Daoy (cell line): ENCODE results near the gene TRIM8. TPM values are rescaled to one million over a fixed set of nuclear protein-coding genes. Genes with fewer than 3 reads are reported as not detected.
A peak's percentile ranks its signal among the peaks of the same experiment; 100 is the strongest.
"Not testable (repeated sequence)": the region's sequence is repeated elsewhere in the genome, so short reads cannot be mapped to it uniquely, and the experiment has no call there.

ENCODE experiments used
- DNase-seq: peaks from one replicate; pipeline ENCODE4 v3.0.0-alpha.2; 2015; ENCODE audit warnings: low read depth
- total RNA-seq: library from RNA; depleted of rRNA; stranded (reverse); fragments of >200 nt; shearing (Covaris generic); gene quantifications from 2 replicates; pipeline ENCODE4 v1.2.3, GENCODE V29; 2014

TRIM8 gene
- total RNA-seq, 1 experiment from 2014 or later = 39.8 TPM

DNA sequence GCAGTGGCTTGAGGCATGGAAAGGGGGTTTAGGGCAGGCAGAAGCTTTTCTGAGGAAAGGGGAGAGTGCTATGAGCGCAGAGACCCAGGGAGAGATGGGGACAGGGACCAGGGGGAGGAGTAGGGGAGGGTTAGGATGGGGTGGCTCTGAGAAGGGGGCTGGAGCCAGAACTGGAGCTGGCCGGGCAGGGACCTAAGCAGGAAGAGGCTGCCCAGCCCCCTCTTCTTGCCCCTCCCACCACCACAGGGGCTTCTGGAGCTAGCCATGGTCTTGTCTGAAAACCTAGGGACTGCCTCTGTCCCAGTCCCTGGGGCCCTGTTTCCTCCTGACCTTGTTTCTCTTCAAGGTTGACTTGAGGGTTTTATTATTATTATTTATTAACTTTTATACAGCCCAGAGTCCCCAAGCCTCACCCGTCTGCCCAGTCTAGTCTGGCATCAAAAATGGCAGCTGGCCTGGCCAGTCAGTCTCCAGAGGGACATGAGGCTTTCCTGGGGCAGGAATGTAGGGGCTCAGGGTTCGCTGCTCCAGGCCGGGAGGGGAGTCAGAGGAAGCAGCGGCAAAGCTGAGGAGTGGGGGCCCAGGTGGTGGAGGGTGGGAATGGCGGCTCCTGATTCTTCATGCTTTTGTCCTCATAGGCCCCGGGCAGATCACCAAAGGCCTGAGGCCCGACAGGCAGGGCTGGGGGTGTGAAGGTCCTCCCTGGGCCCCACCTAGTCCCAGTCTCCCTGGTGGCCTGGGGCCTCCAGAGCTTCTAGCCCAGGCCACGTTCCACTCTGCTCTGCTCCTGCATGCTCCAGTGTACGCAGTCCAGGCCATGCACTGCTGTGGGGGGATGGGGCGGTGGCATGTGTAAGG lies 5.7 kb downstream of the TRIM8 start:
- DNase-seq = no peak

DNA sequence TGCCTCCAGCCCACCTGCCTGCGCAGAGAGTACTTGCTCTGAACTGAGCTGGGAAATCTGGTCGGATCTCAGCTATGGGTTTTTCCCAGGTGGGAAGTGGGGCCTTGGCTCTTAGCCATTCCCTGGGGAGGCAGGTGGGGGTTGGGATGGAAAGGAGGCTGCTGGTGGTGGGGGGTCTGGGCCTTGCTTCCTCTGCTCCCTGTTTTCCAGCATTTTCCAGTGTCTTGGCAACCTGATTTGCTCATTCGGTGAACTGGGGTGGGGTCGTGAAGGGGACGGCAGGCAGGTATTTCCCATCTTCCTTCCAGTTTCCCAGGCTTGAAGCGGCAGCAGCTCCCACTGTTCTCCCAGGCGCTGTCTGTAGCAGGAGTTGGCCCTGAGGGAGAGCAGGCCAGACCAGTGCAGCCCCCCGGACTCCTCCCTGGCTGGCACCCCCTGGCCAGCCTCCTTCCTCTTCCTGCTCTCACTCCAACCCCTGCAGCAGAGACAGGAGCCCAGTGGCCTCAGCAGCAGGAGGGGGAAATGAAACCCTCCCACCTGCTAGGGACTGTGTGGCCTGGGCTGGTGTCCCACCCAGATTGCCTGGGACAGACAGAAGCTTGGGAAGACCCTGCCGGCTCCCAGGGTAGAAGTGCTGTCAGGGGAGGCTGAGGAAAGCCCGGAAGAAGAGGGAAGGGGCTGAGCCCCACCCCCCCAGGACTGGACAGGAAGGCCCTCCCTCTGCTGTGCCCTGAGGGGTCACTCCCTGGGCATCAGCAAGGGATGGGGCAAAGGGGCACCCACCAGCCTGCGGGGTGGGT lies 6.6 kb downstream of the TRIM8 start:
- DNase-seq = no peak

DNA sequence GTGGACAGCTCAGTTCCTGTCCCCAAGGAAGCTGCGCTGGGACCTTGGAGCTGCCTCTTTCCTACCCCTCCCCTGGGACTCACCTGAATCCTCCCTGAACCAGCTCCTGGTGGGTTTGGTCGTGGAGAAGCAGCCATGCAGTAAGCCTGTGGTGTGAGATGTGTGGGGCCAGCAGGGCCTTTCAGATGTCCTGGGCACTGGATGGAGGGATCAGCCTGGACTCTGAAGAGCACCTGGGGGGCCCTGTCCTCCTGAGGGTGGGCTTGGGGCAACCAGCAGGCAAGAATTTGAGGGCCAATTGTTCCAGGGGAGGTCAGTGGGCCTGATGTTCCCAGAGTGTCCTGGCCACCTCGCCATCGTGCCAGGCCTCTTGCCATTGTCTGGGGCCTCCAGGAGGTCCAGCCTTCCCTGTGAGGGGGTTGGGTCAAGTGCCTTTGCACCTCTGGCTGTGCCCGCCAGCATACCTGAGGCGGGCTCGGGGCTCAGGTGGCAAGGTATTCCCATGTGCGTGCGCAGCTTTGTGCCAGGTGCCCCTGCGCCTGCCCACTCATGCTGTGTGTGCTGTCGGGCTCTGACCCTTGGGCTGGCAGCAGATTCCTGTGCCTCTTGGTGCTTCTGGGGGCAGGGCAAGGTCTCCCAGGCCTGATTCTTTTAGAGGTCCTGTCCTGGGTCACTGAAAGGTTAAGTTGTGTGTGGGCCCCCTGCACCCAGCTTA lies 7.3 kb downstream of the TRIM8 start:
- DNase-seq = no peak

DNA sequence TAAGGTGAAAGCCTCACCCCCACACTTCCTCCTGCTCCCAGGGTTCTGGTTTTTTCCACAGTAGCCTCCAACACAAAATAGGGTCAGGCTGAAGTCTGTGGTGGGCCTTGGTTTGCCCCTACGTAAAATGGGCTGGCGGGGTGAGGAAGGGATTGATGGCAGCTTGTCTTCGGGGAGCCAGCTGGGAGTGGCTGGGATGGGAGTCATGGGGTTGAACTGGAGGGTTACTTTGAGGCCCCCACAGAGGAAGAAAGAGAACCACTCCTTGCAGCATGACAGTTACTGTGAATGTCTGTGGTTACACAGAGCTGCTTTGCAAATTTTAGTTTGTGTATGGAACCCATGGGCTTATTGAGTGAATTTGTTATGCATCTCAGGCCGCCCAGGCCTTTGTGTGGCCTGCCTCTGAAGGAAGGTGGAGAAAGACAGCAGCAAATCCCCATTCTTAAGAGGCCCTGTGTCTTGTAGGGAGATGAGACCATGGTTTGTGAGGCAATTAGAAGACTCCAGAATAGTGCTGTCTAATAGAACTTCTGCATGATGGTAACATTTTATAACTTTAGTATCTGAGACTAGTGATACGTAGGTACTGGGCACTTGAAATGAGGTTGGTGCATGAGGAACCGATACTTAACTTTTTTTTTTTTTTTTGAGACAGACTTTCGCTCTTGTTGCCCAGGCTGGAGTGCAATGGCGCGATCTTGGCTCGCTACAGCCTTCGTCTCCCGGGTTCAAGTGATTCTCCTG lies 8.1 kb downstream of the TRIM8 start:
- DNase-seq = no peak

DNA sequence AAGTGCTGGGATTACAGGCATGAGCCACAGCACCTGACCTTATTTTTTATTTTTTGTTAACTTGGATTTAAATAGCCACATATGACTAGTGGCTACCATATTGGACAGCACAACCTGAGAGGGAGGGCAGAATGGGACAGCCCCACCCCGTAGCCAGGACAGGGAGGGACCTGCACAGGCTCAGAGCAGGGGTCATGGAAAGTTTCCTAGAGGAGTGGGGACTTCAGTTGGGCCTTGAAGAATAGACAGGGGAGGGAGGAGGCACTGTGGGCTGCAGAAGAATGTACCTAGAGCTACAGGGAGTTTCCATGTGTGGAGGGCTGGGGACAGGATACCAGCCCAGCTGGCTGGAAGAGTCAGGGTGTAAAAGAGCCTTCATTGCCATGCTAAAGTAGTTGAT lies 8.8 kb downstream of the TRIM8 start:
- DNase-seq = no peak

DNA sequence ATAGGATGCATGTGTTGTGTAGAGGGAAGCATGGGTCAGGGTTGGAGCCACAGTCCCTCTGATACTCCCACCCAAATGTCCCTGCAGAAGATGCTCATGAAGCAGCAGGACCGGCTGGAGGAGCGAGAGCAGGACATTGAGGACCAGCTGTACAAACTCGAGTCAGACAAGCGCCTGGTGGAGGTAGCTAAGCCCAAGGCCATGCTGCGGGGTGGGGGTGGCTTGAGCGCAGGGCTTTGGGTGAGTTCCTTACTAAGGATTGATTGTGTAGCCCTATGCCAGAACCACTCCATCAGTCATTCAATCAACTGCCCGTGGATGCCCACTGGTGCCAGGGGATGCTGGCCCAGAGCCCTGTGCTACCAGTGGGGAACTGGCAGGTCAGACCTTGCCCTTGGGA lies 10.3 kb downstream of the TRIM8 start:
- no peak for DNase-seq

DNA sequence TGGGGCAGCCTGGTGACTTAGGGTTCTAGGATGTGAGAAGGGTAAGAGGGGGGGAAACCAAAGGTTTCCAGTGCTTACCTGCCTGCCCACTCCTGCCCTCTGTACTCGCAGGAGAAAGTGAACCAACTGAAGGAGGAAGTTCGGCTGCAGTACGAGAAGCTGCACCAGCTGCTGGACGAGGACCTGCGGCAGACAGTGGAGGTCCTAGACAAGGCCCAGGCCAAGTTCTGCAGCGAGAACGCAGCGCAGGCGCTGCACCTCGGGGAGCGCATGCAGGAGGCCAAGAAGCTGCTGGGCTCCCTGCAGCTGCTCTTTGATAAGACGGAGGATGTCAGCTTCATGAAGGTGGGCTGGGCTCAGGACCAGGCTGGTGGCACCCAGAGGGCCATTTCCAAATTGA lies 10.7 kb downstream of the TRIM8 start:
- no peak for DNase-seq

DNA sequence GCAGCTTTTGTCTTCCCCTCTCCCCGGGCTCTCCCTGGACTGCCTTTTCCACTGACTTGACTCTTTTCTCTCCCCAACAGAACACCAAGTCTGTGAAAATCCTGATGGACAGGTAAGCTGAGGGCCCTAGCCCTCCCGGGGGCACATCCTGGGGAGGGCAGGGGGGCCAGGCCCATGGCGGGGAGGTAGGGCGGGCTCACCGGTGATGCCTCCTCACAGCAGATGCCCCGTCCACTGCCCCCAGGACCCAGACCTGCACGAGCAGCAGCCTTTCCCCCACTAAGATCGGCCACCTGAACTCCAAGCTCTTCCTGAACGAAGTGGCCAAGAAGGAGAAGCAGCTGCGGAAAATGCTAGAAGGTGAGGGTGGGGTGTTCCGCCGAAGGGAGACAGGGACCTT lies 11.7 kb downstream of the TRIM8 start:
- DNase-seq = no peak

DNA sequence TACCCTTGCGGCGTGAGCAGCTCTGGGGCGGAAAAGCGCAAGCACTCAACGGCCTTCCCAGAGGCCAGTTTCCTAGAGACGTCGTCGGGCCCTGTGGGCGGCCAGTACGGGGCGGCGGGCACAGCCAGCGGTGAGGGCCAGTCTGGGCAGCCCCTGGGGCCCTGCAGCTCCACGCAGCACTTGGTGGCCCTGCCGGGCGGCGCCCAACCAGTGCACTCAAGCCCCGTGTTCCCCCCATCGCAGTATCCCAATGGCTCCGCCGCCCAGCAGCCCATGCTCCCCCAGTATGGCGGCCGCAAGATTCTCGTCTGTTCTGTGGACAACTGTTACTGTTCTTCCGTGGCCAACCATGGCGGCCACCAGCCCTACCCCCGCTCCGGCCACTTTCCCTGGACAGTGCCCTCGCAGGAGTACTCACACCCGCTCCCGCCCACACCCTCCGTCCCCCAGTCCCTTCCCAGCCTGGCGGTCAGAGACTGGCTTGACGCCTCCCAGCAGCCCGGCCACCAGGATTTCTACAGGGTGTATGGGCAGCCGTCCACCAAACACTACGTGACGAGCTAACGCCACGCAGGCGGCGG lies 12.6 kb downstream of the TRIM8 start:
- no peak for DNase-seq

DNA sequence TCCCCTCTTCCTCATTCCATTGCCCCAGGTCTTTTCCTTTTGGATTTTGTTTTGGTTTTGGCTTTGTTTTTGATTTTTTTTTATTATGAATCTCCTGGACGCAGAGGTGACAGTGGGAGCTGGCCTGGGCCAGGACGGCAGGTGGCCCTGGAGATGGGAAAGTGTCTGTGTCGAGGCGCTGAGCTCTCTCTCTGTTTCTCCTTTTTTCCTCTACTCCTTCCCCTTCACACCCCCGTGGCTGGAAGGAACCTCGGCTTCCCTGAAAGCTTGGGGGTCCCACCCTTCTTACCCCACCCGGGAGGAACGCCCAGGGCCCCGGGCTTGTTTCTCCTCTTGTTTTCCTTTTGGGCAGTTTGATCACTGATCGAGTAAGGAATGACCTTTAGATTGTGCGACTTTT lies 13.2 kb downstream of the TRIM8 start:
- DNase-seq = no peak

DNA sequence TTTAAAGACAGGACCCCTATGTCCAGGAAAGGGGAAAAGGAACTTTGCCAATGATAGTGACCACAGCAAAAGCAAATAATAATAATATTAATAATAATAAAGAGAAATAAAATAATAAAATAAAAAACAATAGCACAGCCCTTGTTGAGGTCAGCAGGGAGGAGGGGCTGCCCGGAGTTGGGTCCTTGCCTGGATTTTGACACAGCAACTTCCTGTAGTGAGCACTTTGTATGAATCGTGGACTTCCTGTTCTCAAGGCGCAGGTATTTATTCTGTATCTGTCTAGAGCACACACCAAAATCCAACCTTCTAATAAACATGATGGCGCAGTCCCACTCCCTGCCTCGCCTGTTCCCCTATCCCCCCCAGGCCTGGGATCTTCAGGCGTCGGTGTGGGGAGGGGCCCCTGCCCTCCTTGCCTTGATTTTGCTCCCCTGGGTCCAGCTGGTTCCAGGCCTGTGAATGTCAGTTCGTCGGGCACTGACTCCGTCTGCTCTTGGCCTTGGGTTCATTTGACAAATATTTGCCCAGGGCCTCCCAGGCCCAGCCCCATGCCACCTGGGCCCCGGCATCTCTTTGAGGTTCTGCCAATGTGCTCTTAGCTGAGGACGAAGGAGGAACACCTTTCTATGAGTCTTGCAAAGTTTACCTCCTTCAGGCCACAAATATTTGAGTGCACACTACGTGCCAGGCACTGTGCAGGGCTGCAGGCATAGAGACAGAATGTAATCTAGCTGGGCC lies 13.9 kb downstream of the TRIM8 start:
- DNase-seq = no peak

DNA sequence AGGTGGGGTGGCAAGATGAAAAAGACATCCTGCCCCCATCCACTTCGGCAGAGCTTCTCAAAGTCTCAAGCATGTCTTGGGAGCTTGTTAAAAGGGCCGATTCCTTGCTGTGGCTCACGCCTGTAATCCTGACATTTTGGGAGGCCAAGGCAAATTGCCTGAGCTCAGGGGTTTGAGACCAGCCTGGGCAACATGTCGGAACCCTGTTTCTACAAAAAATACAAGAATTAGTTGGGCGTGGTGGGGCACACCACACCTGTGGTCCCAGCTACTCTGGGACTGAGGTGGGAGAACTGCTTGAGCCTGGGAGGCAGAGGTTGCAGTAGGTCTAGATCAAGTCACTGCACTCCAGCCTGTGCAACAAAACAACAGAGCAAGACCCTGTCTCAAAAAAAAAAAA lies 14.5 kb downstream of the TRIM8 start:
- DNase-seq = no peak

DNA sequence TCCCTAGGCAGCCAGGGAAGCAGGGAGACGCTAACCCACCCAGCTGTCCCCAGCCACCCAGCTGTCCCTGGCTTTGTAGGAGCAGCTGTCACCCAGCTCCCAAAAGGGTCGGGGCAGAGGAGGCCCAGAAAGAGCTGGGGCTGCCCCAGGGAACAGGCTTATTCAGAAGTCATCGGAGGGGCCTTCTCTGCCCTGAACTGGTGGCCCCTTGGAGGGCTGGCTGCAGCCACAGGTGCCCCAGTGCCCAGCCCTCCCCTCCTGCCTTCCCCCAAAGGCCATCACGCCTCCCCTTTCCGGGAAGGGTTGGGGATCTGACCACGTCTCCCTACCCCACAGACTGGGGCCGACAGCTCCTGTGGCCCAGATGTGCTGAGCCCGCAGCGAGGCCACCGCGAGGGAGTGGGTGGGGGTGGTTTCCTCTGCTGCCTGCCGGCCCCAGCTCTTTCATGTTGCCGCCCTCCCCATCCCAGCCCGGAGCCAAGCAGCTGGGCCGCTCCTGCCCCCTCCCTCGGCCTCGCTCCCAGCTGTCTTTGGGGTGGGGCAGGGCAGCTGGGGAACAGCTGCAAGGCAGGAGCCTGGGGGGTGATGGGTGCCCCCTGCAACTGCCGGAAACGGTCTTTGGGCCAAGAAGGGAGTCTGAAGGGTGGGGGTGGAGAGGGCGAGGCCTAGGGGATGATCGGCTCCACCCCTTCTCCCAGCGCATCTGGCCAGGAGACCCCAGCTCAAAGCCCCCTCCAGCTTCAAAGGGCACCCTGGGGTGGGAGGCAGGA lies 16.8 kb downstream of the TRIM8 start:
- peak; percentile 46 for DNase-seq

DNA sequence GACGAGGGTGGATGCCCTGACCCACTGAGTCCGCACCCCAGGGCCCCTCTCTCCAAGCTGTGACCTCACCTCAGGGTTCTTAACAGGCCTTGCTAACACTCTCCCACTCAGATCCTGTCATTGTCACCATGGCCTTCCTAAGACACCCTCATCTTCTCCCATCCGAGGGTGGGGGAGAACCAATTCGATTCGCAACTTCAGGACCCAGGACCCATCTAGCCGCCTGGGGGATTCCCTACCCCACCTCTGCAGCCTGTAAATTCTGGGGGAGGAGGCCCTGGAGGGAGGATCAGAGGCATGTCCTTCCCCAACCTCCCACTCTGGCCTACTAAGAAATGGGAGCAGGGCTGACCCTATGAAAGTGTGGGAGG lies 17.4 kb downstream of the TRIM8 start:
- no peak for DNase-seq

DNA sequence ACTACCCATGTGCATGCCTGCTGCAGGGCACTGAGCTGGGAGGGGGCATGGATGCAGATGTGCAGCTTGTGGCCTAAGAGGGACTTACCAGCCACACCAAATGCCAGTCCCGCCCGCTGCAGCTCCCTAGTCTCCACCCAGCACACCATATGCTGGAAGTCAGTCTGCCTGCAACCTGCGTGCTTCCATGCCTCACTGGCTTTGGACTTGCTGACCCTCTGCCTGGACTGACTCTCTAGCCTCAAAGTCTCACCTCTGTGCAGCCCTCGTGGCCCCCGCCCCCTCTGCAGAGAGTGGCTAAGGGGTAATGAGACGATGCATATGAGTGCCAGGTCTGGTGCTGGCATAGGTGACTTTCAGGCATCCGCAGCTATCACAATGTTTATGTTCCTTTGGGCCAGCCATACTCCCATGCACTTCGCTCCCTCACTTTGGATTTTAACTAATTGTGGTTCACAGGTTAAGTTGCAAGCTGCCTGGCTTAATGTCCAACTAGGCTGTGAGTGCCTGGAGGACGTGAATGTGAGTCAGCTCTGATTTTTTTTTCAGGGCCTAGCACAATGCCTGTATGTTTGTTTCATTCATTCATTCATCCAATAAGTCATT lies 21.7 kb downstream of the TRIM8 start:
- DNase-seq = no peak

DNA sequence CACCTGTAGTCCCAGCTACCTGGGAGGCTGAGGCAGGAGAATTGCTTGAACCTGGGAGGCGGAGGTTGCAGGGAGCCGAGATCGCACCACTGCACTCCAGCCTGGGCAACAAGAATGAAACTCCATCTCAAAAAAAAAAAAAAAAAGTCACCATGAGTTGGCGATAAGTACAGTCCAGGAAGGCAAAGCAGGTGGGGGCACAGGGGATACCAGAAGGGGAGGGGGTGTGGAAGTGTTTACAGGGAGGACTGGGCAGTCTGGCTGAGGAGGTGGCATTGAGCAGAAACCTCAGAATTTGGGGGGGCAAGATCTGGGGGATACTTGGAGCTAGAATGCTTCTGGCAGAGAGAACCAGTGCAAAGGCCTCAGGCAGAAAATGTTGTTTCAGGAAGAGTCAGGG lies 23.1 kb downstream of the TRIM8 start:
- DNase-seq = not testable (repeated sequence)

DNA sequence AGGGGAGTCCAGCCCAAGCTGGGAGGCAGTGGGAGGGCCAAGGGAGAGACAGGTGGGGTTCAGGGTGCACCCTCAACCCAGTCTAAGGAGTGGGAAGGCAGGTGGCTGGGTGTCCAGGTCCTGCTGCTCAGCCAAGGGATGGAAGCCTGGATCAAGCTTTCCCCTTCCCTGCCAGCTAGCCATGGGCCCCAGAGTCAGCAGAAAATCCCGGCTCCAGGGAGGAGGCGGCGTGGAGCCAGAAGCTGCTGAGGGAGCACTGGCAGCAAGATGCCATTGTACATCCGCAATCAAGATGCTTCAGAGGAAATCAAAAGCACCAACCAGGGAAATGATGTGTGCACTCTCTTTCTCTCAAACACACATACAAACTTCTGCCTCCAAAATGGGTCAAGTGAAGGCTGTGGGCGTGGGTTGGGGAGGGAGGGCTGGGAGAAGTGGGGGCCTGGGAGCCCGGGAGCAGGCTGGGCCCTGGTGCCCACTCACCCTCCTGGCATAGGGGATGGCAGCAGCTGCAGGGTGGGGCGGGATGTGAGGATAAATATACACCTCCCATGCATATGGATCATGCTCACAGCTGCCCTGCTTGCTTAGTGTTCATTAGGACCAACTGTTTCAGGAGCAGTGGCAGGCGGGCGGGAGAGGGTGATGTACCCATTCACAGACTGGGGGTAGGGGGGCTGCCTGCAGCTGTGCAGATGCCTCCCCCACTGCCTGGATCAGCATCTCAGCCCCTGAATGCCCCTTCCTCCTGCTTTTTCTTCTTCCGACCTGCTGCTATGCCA lies 24.2 kb downstream of the TRIM8 start:
- DNase-seq = no peak

DNA sequence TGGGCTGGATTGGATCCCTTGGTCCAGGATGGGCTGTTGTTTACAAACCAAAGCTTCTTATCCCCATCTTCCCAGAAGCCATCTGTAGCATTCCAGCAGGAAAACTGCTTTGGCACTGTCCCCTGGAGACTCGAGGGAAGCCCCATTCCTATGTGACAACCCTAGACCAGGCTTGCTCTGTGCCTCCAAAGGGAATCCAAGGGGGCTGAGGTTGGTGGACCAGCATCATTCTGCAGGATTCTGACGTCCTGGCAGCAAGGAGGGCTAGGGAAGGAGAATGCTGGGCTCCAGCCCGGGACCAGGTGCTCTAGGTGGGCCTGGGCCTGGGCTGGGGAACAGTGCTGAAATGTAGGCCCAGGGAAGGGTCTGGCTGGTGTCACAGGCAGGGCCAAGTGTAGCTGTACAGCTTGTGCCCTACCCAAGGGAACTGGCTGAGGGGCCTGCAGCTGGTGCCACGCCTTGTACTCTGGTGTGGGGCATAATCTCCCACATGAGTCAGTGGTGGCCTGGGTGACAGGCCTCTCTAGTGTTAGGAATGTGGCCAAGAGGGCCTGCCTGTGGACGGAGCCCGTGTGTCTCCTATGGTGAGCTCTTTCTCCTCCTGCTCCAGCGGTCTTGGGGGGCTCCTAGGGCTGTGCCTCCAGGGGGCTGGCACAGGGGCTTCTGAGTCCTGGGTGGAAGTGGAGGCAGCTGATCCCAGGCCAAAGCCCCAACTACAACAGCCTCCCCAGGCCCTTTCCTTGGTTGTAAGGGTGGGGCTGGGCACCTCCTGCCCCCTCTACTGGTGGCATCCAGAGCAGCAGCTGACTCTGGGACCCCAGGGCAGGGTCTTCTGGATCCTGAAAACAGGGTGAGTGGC lies 25.2 kb downstream of the TRIM8 start:
- peak; percentile 52 for DNase-seq
